ENCODE data around the gene JOSD2. TPM values are rescaled to one million over a fixed set of nuclear protein-coding genes. Genes with fewer than 3 reads are reported as not detected.

The JOSD2 gene
- total and polyA plus RNA-seq, 8 donors: 8.0 to 41.2 (median 14.2) TPM

DNA sequence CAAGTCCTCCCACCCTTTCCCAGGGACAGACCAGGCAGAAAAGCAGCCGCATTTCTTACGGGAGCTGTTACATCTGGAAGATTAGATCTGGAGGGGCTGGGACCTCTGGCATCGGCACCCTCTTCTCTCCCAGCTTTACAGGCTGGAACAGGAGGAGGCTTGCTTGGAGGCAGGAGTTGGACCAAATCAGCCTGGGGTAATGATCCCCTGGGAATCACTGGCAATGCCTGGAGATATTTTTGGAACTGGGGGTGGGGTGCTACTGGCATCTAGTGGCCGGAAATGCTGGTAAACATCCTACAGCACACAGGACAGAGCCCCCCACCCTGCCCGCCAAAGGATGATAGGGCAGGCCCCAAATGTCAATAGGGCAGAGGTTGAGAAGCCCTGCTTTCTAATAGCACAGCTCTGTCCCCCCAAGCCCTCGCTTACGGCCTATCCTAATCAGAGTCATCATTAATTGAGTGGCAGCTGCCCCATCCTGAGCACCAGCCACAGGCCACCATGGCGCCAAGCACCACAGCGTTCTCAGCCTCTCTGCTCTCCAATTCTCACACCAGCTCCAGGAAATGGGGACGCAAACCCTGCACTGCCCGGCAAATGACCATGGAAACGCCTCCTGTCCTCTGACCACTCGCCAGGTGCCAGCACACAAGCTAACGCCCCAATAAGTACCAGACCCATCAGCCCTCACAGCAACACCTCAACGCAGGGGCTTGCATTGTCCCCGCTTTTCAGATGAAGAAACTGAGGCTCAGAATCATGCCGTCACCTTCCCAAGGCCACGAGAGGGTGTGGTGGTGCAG lies 36.6 kb upstream of the JOSD2 start:
- FAIRE-seq (no peak), DNase-seq (no peak), ATAC-seq (no peak)
- Histone ChIP-seq H3K27ac (no peak overlapping the region), H3K36me3 (no peaks in the 10 kb centered on the region), H3K9me3 (no peaks in the 10 kb centered on the region), H3K27me3 (peaks cover 0 to 6% (median 0%) of the 10 kb centered on the region in 4 donors), H3K4me1 (no peaks in the 10 kb centered on the region), H3K4me3 (no peak overlapping the region)
- intact Hi-C loops (cut with DNase I): no loop called here
- TF ChIP-seq, protein P1, sequence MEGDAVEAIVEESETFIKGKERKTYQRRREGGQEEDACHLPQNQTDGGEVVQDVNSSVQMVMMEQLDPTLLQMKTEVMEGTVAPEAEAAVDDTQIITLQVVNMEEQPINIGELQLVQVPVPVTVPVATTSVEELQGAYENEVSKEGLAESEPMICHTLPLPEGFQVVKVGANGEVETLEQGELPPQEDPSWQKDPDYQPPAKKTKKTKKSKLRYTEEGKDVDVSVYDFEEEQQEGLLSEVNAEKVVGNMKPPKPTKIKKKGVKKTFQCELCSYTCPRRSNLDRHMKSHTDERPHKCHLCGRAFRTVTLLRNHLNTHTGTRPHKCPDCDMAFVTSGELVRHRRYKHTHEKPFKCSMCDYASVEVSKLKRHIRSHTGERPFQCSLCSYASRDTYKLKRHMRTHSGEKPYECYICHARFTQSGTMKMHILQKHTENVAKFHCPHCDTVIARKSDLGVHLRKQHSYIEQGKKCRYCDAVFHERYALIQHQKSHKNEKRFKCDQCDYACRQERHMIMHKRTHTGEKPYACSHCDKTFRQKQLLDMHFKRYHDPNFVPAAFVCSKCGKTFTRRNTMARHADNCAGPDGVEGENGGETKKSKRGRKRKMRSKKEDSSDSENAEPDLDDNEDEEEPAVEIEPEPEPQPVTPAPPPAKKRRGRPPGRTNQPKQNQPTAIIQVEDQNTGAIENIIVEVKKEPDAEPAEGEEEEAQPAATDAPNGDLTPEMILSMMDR (IDR thresholded peaks at IDR 0.05): no peak
- WGBS, 2 donors: 32 to 39% methylated on average over 18 of the region's 18 CpGs

DNA sequence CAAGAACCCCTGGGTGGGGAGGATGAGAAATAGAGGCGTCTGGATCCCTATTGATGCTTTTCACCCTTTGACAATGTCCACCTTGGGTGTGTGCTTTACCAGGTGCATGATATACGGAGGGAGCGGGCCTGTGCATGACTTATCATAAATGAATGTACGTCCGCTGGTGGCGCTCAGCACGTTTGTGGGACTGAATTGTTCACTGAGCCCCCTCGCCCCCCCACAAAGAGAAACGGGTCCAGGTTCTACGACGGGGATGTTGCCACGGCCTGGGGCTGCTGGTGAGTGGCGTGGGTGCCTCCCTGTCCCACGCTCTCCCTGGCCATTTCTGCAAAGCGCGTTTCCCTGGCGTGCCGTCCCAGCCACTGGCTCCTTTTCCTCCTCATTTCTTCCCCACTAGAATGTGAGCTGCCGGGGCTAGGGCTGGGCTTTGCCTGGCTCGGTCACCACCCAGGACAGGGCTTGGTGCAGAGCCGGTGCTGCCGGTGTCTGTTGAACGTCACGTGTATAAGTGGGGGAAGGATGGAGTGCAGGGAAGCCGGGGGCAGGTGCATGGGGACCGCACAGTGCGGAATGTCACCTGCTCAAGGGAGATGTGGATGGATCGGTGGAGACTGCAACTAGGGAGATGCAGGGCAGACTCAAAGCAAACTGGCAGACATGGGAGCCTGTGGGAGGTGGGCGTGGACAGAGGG lies 35.7 kb upstream of the JOSD2 start:
- no peak for FAIRE-seq
- WGBS, 2 donors: 40 to 59% methylated on average over 29 of the region's 29 CpGs
- Histone ChIP-seq H3K27me3 (peaks cover 0 to 6% (median 0%) of the 10 kb centered on the region in 4 donors), H3K36me3 (no peaks in the 10 kb centered on the region), H3K4me3 (no peak overlapping the region), H3K27ac (no peak overlapping the region), H3K9me3 (no peaks in the 10 kb centered on the region), H3K4me1 (no peaks in the 10 kb centered on the region)
- TF ChIP-seq, protein P1 (IDR thresholded peaks at IDR 0.05): no peak
- intact Hi-C loops (cut with DNase I): no loop called here
- ATAC-seq: no peak
- DNase-seq: no peak

DNA sequence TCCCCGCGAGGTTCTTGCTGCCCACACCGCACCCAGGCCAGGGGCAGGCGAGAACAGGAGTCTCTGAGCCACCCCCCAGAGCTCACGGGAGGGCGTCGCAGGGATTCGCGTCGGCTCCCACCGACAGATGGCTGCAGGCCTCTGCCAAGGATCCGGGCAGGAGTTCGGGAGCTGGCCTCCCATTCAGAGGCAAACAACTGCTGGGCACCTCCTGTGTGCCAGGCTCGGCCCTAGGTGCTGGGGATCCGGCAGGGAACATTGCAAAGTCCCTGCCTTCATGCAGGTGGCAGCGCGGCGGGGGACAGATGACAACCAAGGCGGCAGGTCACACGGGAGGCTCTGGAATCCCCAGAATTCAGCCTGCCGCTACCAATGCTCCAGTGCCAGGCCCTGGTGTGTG lies 32.0 kb upstream of the JOSD2 start:
- no peak for DNase-seq
- Histone ChIP-seq H3K9me3 (no peaks in the 10 kb centered on the region), H3K4me1 (no peaks in the 10 kb centered on the region), H3K36me3 (no peaks in the 10 kb centered on the region), H3K27ac (no peak overlapping the region), H3K27me3 (no peaks in the 10 kb centered on the region), H3K4me3 (no peak overlapping the region)
- TF ChIP-seq, protein P1 (IDR thresholded peaks at IDR 0.05): no peak
- no peak for FAIRE-seq
- WGBS, 2 donors: 60 to 74% methylated on average over 21 of the region's 21 CpGs
- intact Hi-C loops (cut with DNase I): loop anchor here in 1 of 3 donors (5.0 kb wide), 1 partner anchor 239 kb away; no protein-coding TSS in a partner anchor
- ATAC-seq: no peak

DNA sequence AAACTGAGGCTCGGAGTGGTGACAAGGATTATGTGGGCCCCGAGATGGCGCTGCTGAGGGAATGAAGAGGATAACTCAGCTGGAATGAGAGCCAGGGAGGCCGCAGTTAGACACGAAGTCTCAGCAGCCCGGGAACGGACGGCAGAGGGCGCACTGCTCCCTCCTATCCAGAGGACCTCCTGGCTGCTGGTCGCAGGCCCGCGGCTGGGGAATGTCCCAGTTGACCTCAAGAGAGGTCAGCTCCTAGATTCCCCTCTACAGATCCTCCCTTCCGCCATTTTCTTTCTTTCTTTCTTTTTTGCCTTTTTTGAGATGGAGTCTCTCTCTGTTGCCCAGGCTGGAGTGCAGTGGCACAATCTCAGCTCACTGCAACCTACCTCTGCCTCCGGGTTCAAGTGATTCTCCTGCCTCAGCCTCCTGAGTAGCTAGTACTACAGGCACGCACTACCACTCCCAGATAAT lies 26.8 kb upstream of the JOSD2 start:
- H3K27ac ChIP-seq: no peak overlapping the region
- H3K4me3 ChIP-seq: no peak overlapping the region
- FAIRE-seq (no peak), DNase-seq (peak in 5 of 6 donors; percentile 41 to 87 (median 62)), ATAC-seq (peak; percentile 46 to 91 (median 87))
- intact Hi-C loops (cut with DNase I): no loop called here
- 13 to 15% methylated on average over 15 of the region's 15 CpGs for WGBS, 2 donors
- no peaks in the 10 kb centered on the region for H3K9me3 ChIP-seq
- H3K4me1 ChIP-seq: no peaks in the 10 kb centered on the region
- no peaks in the 10 kb centered on the region for H3K36me3 ChIP-seq
- no peaks in the 10 kb centered on the region for H3K27me3 ChIP-seq
- TF ChIP-seq, protein P1 (IDR thresholded peaks at IDR 0.05): peak; percentile 28 to 79 (median 50)
